HepG2 (cell line): ENCODE measurements around the gene BCKDHA. TPM values are rescaled to one million over a fixed set of nuclear protein-coding genes. Genes with fewer than 3 reads are reported as not detected.

Experiments used
- ADNP ChIP-seq: sonication (generic); formaldehyde crosslinking; IDR thresholded peaks from 2 replicates; pipeline ENCODE4 v1.4.0; 2020; ENCODE audit warnings: missing genetic modification reagents
- CREB1 ChIP-seq, 2 experiments: fragments of 450-650 bp in 1 of 2; IDR thresholded peaks; 2 replicates each; pipeline ENCODE4 v1.6.1; 2016 to 2017; ENCODE audit warnings: control low read depth in 1 of 2, mild to moderate bottlenecking in 1 of 2, missing compliant biosample characterization in 1 of 2, missing genetic modification characterization in 1 of 2
- DNMT1 ChIP-seq: sonication (generic); formaldehyde crosslinking; IDR thresholded peaks from 2 replicates; pipeline ENCODE4 v1.5.1; 2020; ENCODE audit warnings: mild to moderate bottlenecking, missing genetic modification reagents
- DRAP1 ChIP-seq: IDR thresholded peaks from 2 replicates; pipeline ENCODE4 v1.6.1; 2016; ENCODE audit warnings: missing genetic modification reagents, missing compliant biosample characterization
- FOXA3 ChIP-seq: IDR thresholded peaks from 2 replicates; pipeline ENCODE4 v1.6.1; 2016; ENCODE audit warnings: missing genetic modification reagents, missing compliant biosample characterization
- FOXK1 ChIP-seq: sonication (generic); formaldehyde crosslinking; IDR thresholded peaks from 2 replicates; pipeline ENCODE4 v1.4.0; 2020; ENCODE audit warnings: low read depth, missing genetic modification reagents, borderline replicate concordance
- GLI4 ChIP-seq: sonication (generic); formaldehyde crosslinking; IDR thresholded peaks from 2 replicates; pipeline ENCODE4 v1.5.1; 2020; ENCODE audit warnings: missing genetic modification reagents, mild to moderate bottlenecking, moderate library complexity, borderline replicate concordance
- KLF16 ChIP-seq, 2 experiments: sonication (generic) in 1 of 2; formaldehyde crosslinking in 1 of 2; IDR thresholded peaks; 2 replicates each; pipeline versions ENCODE4 v1.6.1 to v1.8.0; 2016 to 2023; ENCODE audit warnings: missing genetic modification reagents in 2 of 2, missing compliant biosample characterization in 1 of 2
- NFYB ChIP-seq: sonication (generic); formaldehyde crosslinking; IDR thresholded peaks from 2 replicates; pipeline ENCODE4 v1.4.0; 2020; ENCODE audit warnings: missing genetic modification reagents
- PHF5A ChIP-seq: IDR thresholded peaks from one replicate; pipeline ENCODE4 v1.6.1; 2018; ENCODE audit warnings: low read depth, missing genetic modification reagents; ENCODE audit not compliant: unreplicated experiment
- RELA ChIP-seq: sonication (generic); formaldehyde crosslinking; IDR thresholded peaks from 2 replicates; pipeline ENCODE4 v1.4.0; 2020; ENCODE audit warnings: missing genetic modification reagents
- REPIN1 ChIP-seq: sonication (generic); formaldehyde crosslinking; IDR thresholded peaks from 2 replicates; pipeline ENCODE4 v1.8.0; 2022; ENCODE audit warnings: missing genetic modification reagents, low read depth, mild to moderate bottlenecking, borderline replicate concordance
- SALL2 ChIP-seq: sonication (generic); formaldehyde crosslinking; IDR thresholded peaks from 2 replicates; pipeline ENCODE4 v1.8.1; 2023; ENCODE audit warnings: mild to moderate bottlenecking, missing genetic modification reagents, inconsistent platforms
- SRSF4 ChIP-seq: fragments of 200-400 bp; formaldehyde crosslinking; IDR thresholded peaks from one replicate; pipeline ENCODE4 v1.6.1; 2018; ENCODE audit warnings: mild to moderate bottlenecking, low read depth, low read length, moderate library complexity; ENCODE audit not compliant: poor library complexity, severe bottlenecking
- TAF1 ChIP-seq: sonication (generic); formaldehyde crosslinking; IDR thresholded peaks from 2 replicates; pipeline ENCODE4 v1.4.0; 2020; ENCODE audit warnings: missing genetic modification reagents
- TBX3 ChIP-seq: fragments of 450-650 bp; IDR thresholded peaks from 2 replicates; pipeline ENCODE4 v1.6.1; 2017; ENCODE audit warnings: antibody characterized with exemption, mild to moderate bottlenecking, inconsistent platforms, borderline replicate concordance
- ZFP36L1 ChIP-seq: sonication (generic); formaldehyde crosslinking; IDR thresholded peaks from 2 replicates; pipeline ENCODE4 v1.8.0; 2022; ENCODE audit warnings: mild to moderate bottlenecking, missing genetic modification reagents, moderate library complexity
- ZFY ChIP-seq: sonication (generic); formaldehyde crosslinking; IDR thresholded peaks from 2 replicates; pipeline ENCODE4 v1.4.0; 2020; ENCODE audit warnings: missing genetic modification reagents
- ZNF224 ChIP-seq: sonication (generic); formaldehyde crosslinking; IDR thresholded peaks from 2 replicates; pipeline ENCODE4 v1.5.0; 2020; ENCODE audit warnings: mild to moderate bottlenecking, missing genetic modification reagents
- ZNF547 ChIP-seq: sonication (generic); formaldehyde crosslinking; IDR thresholded peaks from 2 replicates; pipeline ENCODE4 v1.5.1; 2020; ENCODE audit warnings: mild to moderate bottlenecking, missing genetic modification reagents
- ZNF574 ChIP-seq: sonication (generic); formaldehyde crosslinking; IDR thresholded peaks from 2 replicates; pipeline ENCODE4 v1.4.0; 2020; ENCODE audit warnings: missing genetic modification reagents
- ZNF605 ChIP-seq: sonication (generic); formaldehyde crosslinking; IDR thresholded peaks from 2 replicates; pipeline ENCODE4 v1.8.0; 2022; ENCODE audit warnings: mild to moderate bottlenecking, missing genetic modification reagents
- ZNF619 ChIP-seq: sonication (generic); formaldehyde crosslinking; IDR thresholded peaks from 2 replicates; pipeline ENCODE4 v1.4.0; 2020; ENCODE audit warnings: mild to moderate bottlenecking, missing genetic modification reagents
- ZNF788 ChIP-seq: sonication (generic); formaldehyde crosslinking; IDR thresholded peaks from 2 replicates; pipeline ENCODE4 v1.5.0; 2020; ENCODE audit warnings: mild to moderate bottlenecking, missing genetic modification reagents, borderline replicate concordance
- ZNF792 ChIP-seq: IDR thresholded peaks from 2 replicates; pipeline ENCODE4 v1.6.1; 2016
- ZSCAN25 ChIP-seq: sonication (generic); formaldehyde crosslinking; IDR thresholded peaks from 2 replicates; pipeline ENCODE4 v1.8.0; 2022; ENCODE audit warnings: mild to moderate bottlenecking, missing genetic modification reagents
- polyA plus RNA-seq, 8 experiments: library from polyadenylated mRNA; depleted of rRNA in 3 of 8; stranded (reverse) in 7 of 8; unstranded in 1 of 8; fragments of >200 nt; fragmentation: Illumina TruSeq in 4 of 8; extraction: Trizol in 4 of 8; gene quantifications; 2 replicates each; pipeline versions ENCODE4 v1.2.1 to v1.2.3, GENCODE V29; 2011 to 2016; ENCODE audit warnings: low read depth in 4 of 8, missing spikeins in 1 of 8, mixed read lengths in 1 of 8; ENCODE audit not compliant: insufficient read depth in 1 of 8
- total RNA-seq, 5 experiments: library from RNA; depleted of rRNA; stranded (reverse); fragments of >200 nt; fragmentation: Illumina TruSeq; extraction: Trizol; gene quantifications; 2 replicates each; pipeline ENCODE4 v1.2.3, GENCODE V29; 2016; ENCODE audit warnings: low read depth in 1 of 5
- TF ChIP-seq, protein P1 (sequence below): sonication (generic); formaldehyde crosslinking; IDR thresholded peaks from 2 replicates; pipeline ENCODE4 v1.5.0; 2020; ENCODE audit warnings: missing genetic modification reagents

The BCKDHA gene
- total and polyA plus RNA-seq, 2 of the 13 experiments (the other 11 are each of a cell fraction or from before 2014, with no cell fraction given), result 11.8 to 31.5 TPM

DNA sequence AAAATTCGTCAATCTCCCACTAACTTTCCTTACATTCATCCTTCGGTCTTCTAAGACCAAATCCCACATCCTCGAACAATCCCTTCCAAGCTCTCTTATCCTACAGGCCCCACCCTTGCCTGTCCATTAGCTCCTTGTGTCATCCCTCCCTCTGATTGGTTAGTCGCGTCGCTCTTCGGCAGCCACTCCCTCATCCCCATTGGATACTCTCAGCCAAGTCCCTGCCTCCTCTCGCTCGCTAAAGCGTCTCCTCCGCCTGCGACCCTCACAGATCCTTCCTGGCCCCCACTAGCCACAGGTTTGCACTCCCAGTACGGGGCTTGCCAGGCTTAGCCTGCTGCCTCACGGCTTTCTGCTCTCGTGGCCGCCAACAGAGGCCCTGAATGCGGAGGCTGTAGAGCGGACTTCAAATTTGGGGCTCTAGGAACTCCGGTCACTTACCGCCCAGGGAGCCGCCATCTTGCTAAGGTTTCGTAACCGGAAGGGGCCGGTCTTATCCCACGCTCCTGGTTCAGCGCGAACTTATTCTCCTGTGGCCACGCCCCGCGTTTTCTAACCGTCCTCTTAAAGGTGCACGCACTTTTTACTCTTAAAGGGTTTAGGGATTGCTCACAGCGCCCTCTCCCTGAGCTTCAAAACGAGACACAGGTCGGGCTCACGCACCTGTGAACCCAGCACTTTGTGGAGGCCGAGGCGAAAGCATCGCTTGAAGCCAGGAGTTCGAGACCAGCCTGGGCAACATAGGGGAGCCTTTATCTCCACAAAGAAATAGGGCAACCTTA, 42.0 kb downstream of the BCKDHA start, which contains the start of gene DMAC2 (continued):
- TF ChIP-seq ZNF224 (CRISPR knock-in tag), result no peak
- peak; percentile 93 for TF ChIP-seq TAF1 (CRISPR knock-in tag)
- no peak for TF ChIP-seq DNMT1 (CRISPR knock-in tag)
- TF ChIP-seq SRSF4, result no peak
- peak; percentile 72; the same call in 1 of the 2 replicates for TF ChIP-seq REPIN1
- TF ChIP-seq NFYB (CRISPR knock-in tag), result peak; percentile 81
- TF ChIP-seq TBX3, result 0 out of 2 replicates have a peak, but pooled peaks have one; percentile 20
- peak; percentile 65; the same call in 1 of the 2 replicates for TF ChIP-seq ZNF619 (CRISPR knock-in tag)
- peak; percentile 61; the same call in 1 of the 2 replicates for TF ChIP-seq SALL2 (CRISPR knock-in tag)
- TF ChIP-seq, protein P1, sequence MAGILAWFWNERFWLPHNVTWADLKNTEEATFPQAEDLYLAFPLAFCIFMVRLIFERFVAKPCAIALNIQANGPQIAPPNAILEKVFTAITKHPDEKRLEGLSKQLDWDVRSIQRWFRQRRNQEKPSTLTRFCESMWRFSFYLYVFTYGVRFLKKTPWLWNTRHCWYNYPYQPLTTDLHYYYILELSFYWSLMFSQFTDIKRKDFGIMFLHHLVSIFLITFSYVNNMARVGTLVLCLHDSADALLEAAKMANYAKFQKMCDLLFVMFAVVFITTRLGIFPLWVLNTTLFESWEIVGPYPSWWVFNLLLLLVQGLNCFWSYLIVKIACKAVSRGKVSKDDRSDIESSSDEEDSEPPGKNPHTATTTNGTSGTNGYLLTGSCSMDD (CRISPR knock-in tag), result no peak
- 0 out of 2 replicates have a peak, but pooled peaks have one; percentile 40 for TF ChIP-seq ZFY
- peak; percentile 11; the same call in 1 of the 2 replicates for TF ChIP-seq FOXK1 (CRISPR knock-in tag)
- TF ChIP-seq ZNF792 (CRISPR knock-in tag), result peak; percentile 58; the same call in 1 of the 2 replicates
- TF ChIP-seq ZNF788 (CRISPR knock-in tag), result peak; percentile 30; the same call in 1 of the 2 replicates
- peak; percentile 17; the same call in 1 of the 2 replicates for TF ChIP-seq FOXA3 (CRISPR knock-in tag)
- TF ChIP-seq GLI4 (CRISPR knock-in tag), result 0 out of 2 replicates have a peak, but pooled peaks have one; percentile 37
- TF ChIP-seq CREB1 (IDR thresholded peaks at IDR 0.05), result peak; percentile 38; the same call in 1 of the 2 replicates
- peak; percentile 88 for TF ChIP-seq CREB1 (CRISPR knock-in tag; IDR thresholded peaks at IDR 0.05)
- peak; percentile 76 for TF ChIP-seq ZNF605
- TF ChIP-seq ZSCAN25 (CRISPR knock-in tag), result peak; percentile 39; the same call in 1 of the 2 replicates
- TF ChIP-seq ZNF574, result peak; percentile 96
- no peak for TF ChIP-seq PHF5A (CRISPR knock-in tag)
- TF ChIP-seq DRAP1 (CRISPR knock-in tag), result peak; percentile 76
- TF ChIP-seq ADNP (CRISPR knock-in tag), result peak; percentile 97
- peak in 1 of 2 experiments; percentile 57; a peak in 1 of 4 replicates for TF ChIP-seq KLF16 (CRISPR knock-in tag; IDR thresholded peaks at IDR 0.05)
- peak; percentile 89 for TF ChIP-seq ZFP36L1 (CRISPR knock-in tag)
- no peak for TF ChIP-seq RELA (CRISPR knock-in tag)
- peak; percentile 89 for TF ChIP-seq ZNF547 (CRISPR knock-in tag)
